ENCODE results near the gene PXDN. TPM values are rescaled to one million over a fixed set of nuclear protein-coding genes. Genes with fewer than 3 reads are reported as not detected.

The PXDN gene
- total and polyA plus RNA-seq, 2 experiments from 2014 or later = 85.7 to 129 TPM

- peak; percentile 43 to 89 for DNase-seq (ENCODE audit: low read depth in 1 of 2, low spot score in 1 of 2)
- Histone ChIP-seq H3K36me3 (no peaks in the 10 kb centered on the region), H3K27ac (peak overlapping the region; percentile 66), H3K27me3 (no peaks in the 10 kb centered on the region), H3K9me3 (ENCODE audit: low read depth) (no peaks in the 10 kb centered on the region), H3K4me3 (no peak overlapping the region), H3K4me1 (ENCODE audit: low read depth) (peaks cover 32% of the 10 kb centered on the region)
- no peak for TF ChIP-seq CTCF (IDR thresholded peaks at IDR 0.05; ENCODE audit: low read depth, low read length)
Observed at GRCh38 chr2:1698188-1698945, 45.9 kb downstream of the PXDN start.

DNA sequence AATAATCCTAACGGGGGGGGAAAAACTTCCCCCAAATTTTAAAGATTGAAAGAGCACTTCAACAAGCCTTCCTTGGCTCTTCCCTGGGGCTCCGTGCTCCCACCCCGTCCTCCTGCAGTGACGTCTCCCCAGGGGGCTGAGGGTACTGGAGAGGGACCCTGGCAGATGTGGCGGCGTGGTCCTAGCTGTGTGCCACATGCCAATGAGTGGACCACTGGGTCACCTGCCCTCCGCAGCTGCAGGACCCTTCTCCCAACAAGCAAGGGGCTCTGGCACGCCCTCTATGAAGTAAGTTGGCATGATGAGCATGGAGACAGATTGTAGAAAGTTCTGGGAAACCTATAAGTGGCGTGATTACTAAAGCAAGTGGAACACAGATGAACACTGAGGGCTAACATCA lies 46.7 kb downstream of the PXDN start:
- no peak overlapping the region for H3K4me3 ChIP-seq
- peak overlapping the region; percentile 66 for H3K27ac ChIP-seq
- no peak for DNase-seq (ENCODE audit: low read depth in 1 of 2, low spot score in 1 of 2)
- no peak for TF ChIP-seq CTCF (IDR thresholded peaks at IDR 0.05; ENCODE audit: low read depth, low read length)
- no peaks in the 10 kb centered on the region for H3K36me3 ChIP-seq
- H3K9me3 ChIP-seq (ENCODE audit: low read depth) = no peaks in the 10 kb centered on the region
- peaks cover 32% of the 10 kb centered on the region for H3K4me1 ChIP-seq (ENCODE audit: low read depth)
- no peaks in the 10 kb centered on the region for H3K27me3 ChIP-seq

DNA sequence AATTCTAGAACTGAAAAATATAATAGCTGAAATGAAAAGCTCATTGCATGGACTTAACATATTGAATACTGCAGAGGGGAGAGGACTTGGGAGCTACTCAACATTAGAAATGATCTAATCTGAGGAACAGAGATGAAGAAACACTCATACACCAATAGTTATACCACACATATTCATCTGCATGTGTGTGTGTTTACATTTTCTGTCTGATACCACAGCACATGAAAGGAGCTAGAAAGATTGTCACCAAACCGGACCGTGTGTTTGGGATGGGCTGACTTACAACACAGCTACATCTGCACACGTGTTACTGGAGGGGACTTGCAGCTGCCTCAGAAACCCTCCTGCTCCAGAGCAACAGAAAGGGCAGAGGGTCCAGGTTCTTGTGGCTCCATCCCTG lies 47.8 kb downstream of the PXDN start:
- Histone ChIP-seq H3K27ac (no peak overlapping the region), H3K4me3 (no peak overlapping the region), H3K9me3 (ENCODE audit: low read depth) (no peaks in the 10 kb centered on the region), H3K36me3 (peaks cover under 1% of the 10 kb centered on the region), H3K4me1 (ENCODE audit: low read depth) (peaks cover 31% of the 10 kb centered on the region), H3K27me3 (no peaks in the 10 kb centered on the region)
- no peak for DNase-seq (ENCODE audit: low read depth in 1 of 2, low spot score in 1 of 2)
- TF ChIP-seq CTCF (IDR thresholded peaks at IDR 0.05; ENCODE audit: low read depth, low read length) = no peak

GRCh38 chr2:1694371-1695271 lies 49.7 kb downstream of the PXDN start:
- Histone ChIP-seq H3K4me1 (ENCODE audit: low read depth) (peaks cover 27% of the 10 kb centered on the region), H3K27me3 (no peaks in the 10 kb centered on the region), H3K36me3 (peaks cover 9% of the 10 kb centered on the region), H3K27ac (no peak overlapping the region), H3K9me3 (ENCODE audit: low read depth) (no peaks in the 10 kb centered on the region), H3K4me3 (no peak overlapping the region)
- no peak for TF ChIP-seq CTCF (IDR thresholded peaks at IDR 0.05; ENCODE audit: low read depth, low read length)
- no peak for DNase-seq (ENCODE audit: low read depth in 1 of 2, low spot score in 1 of 2)

DNA sequence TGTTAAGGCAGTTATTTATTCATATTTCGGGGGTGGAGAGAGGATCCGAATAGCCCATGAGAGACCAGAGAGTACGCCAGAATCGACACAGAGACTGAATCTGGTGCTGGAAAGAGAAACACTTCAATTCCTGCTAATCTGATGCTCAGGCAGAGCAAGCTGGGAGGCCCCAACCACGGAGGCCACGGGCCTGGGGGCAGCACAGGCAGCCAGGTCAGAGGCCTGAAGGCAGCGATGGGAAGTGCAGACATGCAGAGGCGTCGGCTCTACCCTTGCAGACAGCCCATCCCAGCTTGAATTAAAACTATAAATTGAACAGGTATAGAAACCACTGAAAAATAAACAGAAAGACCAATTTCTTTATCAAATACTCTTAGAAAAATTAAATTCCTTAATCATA lies 50.6 kb downstream of the PXDN start:
- Histone ChIP-seq H3K27me3 (no peaks in the 10 kb centered on the region), H3K4me3 (no peak overlapping the region), H3K9me3 (ENCODE audit: low read depth) (no peaks in the 10 kb centered on the region), H3K36me3 (peaks cover 13% of the 10 kb centered on the region), H3K27ac (no peak overlapping the region), H3K4me1 (ENCODE audit: low read depth) (peaks cover 25% of the 10 kb centered on the region)
- no peak for TF ChIP-seq CTCF (IDR thresholded peaks at IDR 0.05; ENCODE audit: low read depth, low read length)
- no peak for DNase-seq (ENCODE audit: low read depth in 1 of 2, low spot score in 1 of 2)
